Loucy (cell line): ENCODE measurements around the gene LATS2.

Source experiments
- CTCF ChIP-seq: fragments of 200-600 bp; sonication (generic); conservative IDR thresholded peaks from 2 replicates; pipeline ENCODE4 v1.5.1; 2014; ENCODE audit warnings: mild to moderate bottlenecking, antibody characterized with exemption, low read length
- EZH2phosphoT487 ChIP-seq: fragments of 200-600 bp; IDR thresholded peaks from 2 replicates; pipeline ENCODE4 v1.6.1; 2018; ENCODE audit warnings: antibody characterized with exemption, mild to moderate bottlenecking, moderate library complexity, borderline replicate concordance

GRCh38 chr13:21055016-21055415, 6.4 kb downstream of the LATS2 start:
- TF ChIP-seq CTCF: no peak
- no peak for TF ChIP-seq EZH2phosphoT487
